22Rv1 (cell line): ENCODE measurements around the gene ARMC6.
A peak's percentile ranks its signal among the peaks of the same experiment; 100 is the strongest.
"Not testable (repeated sequence)": the region's sequence is repeated elsewhere in the genome, so short reads cannot be mapped to it uniquely, and the experiment has no call there.

Source experiments
- H3K27ac ChIP-seq: fragments of 450-650 bp; 2 replicates; pipeline ENCODE4 v1.5.1; 2017
- ZFX ChIP-seq: fragments of 450-650 bp; IDR thresholded peaks from 2 replicates; pipeline ENCODE4 v1.6.1; 2017; ENCODE audit warnings: antibody characterized with exemption, borderline replicate concordance
- TF ChIP-seq, protein P1 (sequence below): fragments of 450-650 bp; IDR thresholded peaks from 2 replicates; pipeline ENCODE4 v1.5.1; 2017; ENCODE audit warnings: mild to moderate bottlenecking

ARMC6 gene

DNA sequence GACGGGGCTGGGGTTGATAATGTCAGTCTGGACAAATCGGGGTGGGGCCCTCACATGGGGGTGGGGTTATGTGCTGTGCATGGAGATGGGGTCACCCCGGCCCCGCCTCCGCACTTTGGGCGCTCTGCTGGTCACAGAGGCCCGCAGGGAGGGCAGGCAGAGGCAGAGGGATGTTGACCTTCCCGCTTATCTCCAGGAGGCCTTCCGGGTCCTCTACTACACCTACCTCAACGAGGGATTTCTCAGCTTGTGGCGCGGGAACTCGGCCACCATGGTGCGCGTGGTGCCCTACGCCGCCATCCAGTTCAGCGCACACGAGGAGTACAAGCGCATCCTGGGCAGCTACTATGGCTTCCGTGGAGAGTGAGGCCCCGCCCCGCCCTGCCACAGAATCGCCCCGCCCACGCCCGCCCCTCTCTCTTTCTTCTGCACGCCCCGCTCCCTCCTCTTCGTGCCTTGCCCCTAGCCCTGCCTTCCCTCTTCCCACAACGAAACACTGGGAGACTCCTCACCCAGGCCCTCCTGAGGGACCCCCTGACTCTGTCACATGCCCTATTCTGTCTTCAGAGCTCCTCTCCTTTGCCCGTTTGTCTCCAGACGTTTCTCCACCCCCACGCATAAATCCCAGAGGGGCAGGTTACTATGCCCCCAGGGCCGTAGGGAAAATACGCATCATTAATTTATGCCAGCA lies 72.1 kb downstream of the ARMC6 start:
- TF ChIP-seq, protein P1, sequence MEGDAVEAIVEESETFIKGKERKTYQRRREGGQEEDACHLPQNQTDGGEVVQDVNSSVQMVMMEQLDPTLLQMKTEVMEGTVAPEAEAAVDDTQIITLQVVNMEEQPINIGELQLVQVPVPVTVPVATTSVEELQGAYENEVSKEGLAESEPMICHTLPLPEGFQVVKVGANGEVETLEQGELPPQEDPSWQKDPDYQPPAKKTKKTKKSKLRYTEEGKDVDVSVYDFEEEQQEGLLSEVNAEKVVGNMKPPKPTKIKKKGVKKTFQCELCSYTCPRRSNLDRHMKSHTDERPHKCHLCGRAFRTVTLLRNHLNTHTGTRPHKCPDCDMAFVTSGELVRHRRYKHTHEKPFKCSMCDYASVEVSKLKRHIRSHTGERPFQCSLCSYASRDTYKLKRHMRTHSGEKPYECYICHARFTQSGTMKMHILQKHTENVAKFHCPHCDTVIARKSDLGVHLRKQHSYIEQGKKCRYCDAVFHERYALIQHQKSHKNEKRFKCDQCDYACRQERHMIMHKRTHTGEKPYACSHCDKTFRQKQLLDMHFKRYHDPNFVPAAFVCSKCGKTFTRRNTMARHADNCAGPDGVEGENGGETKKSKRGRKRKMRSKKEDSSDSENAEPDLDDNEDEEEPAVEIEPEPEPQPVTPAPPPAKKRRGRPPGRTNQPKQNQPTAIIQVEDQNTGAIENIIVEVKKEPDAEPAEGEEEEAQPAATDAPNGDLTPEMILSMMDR = no peak
- TF ChIP-seq ZFX = no peak
- H3K27ac ChIP-seq = peak overlapping the region; percentile 12; the same call in 1 of the 2 replicates

DNA sequence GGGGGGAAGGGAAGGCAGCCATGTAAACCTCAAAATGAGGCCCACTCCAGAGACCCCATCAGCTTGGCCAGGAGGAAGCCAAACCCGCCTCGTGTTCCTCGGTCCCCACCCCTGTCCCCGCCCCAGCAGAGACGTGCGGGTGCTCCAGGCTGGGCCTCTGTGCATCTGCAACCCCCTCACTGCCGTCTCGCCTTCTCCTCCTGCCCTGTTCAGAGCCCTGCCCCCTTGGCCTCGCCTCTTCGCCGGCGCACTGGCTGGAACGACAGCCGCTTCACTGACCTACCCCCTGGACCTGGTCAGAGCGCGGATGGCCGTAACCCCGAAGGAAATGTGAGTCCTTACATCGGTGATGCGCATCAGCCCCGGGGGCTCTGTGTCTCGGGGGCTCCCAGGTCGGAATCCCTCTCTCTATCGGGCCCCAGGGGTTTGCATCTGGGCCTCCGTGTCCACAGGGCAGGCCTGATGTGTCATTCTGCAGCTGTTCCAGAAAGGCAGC lies 72.7 kb downstream of the ARMC6 start:
- no peak for TF ChIP-seq ZFX
- TF ChIP-seq, protein P1 = no peak
- no peak overlapping the region for H3K27ac ChIP-seq

DNA sequence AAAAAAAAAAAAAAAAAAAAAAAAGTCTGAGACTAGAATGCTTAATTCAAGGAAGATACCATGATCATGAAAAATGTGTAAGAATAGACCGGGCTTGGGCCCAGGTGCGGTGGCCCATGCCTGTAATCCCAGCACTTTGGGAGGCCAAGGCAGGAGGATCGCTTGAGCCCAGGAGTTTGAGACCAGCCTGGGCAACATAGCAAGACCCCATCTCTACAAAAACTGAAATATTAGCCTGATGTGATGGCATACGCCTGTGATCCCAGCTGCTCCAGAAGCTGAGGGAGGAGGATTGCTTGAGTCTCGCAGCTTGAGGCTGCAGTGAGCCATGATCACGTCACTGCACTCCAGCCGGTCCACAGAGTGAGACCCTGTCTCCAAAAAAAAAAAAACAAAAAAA lies 73.5 kb downstream of the ARMC6 start:
- not testable (repeated sequence) for H3K27ac ChIP-seq

DNA sequence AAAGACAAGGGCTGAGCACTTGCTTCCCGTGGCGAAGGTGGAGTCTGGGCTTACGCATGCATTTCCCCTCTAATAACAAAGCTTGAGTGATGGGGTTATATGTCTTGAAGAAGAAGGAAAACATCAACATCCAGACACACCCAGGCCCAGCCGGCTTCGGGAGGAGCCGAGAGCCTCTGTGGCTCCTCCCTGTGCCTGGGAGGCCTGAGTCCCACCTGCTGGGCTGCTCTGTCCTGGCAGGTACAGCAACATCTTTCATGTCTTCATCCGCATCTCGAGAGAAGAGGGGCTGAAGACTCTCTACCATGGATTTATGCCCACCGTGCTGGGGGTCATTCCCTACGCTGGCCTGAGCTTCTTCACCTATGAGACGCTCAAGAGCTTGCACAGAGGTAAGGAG lies 74.3 kb downstream of the ARMC6 start:
- TF ChIP-seq ZFX = no peak
- TF ChIP-seq, protein P1 = no peak
- no peak overlapping the region for H3K27ac ChIP-seq
